GM13977 (cell line): ENCODE measurements around the gene MTFP1.

Experiments used
- DNase-seq: peaks from one replicate; pipeline ENCODE4 v3.0.0; 2012; ENCODE audit warnings: low spot score
- CTCF ChIP-seq: IDR thresholded peaks from 2 replicates; pipeline ENCODE4 v1.5.1; 2012; ENCODE audit warnings: mild to moderate bottlenecking, control low read depth; ENCODE audit not compliant: insufficient read depth; ENCODE audit errors: extremely low read depth, missing control alignments
- in situ Hi-C: fragments of 300-500 bp; cut with MboI; formaldehyde crosslinking; loops from one replicate; pipeline ENCODE4 v1.12.0; 2022; ENCODE audit warnings: low sequenced_read_pairs, low pct_unique_long_range_greater_than_20kb, mixed read lengths, inconsistent platforms; ENCODE audit not compliant: unreplicated experiment

Gene MTFP1

GRCh38 chr22:30386608-30386959 lies 39.0 kb upstream of the MTFP1 start:
- DNase-seq = no peak
- in situ Hi-C loops = loop anchor here (10.0 to 25.0 kb wide), 2 partner anchors 102 to 274 kb away; partner anchors contain the start of gene CASTOR1
- no peak for TF ChIP-seq CTCF

GRCh38 chr22:30386960-30387827 lies 38.4 kb upstream of the MTFP1 start, which contains the start of gene RNF215:
RNF215 (minus strand) TSS chr22:30387411; CDS start chr22:30387313, 98 bp downstream.
- peak; percentile 91 for TF ChIP-seq CTCF
- in situ Hi-C loops = loop anchor here (10.0 to 25.0 kb wide), 2 partner anchors 102 to 275 kb away; partner anchors contain the start of gene CASTOR1
- DNase-seq = peak; percentile 98

GRCh38 chr22:30390974-30391691 lies 34.4 kb upstream of the MTFP1 start:
- in situ Hi-C loops = loop anchor here (25.0 kb wide), 1 partner anchor 279 kb away; no protein-coding TSS in a partner anchor
- peak; percentile 85 for DNase-seq
- peak; percentile 91 for TF ChIP-seq CTCF

- in situ Hi-C loops = loop anchor here (25.0 kb wide), 1 partner anchor 280 kb away; no protein-coding TSS in a partner anchor
- TF ChIP-seq CTCF = no peak
- peak; percentile 68 for DNase-seq
Measured at GRCh38 chr22:30392661-30393321, 32.8 kb upstream of the MTFP1 start.

- in situ Hi-C loops = loop anchor here (25.0 kb wide), 1 partner anchor 281 kb away; no protein-coding TSS in a partner anchor
- peak; percentile 12 for DNase-seq
- TF ChIP-seq CTCF = no peak
Measured at GRCh38 chr22:30393322-30393680, 32.3 kb upstream of the MTFP1 start.

GRCh38 chr22:30393885-30394284 lies 31.7 kb upstream of the MTFP1 start:
- no peak for TF ChIP-seq CTCF
- in situ Hi-C loops = loop anchor here (25.0 kb wide), 1 partner anchor 282 kb away; no protein-coding TSS in a partner anchor
- no peak for DNase-seq
